Ecto neural progenitor cell (in vitro differentiated cells): ENCODE results near the gene MGAT3.
A peak's percentile ranks its signal among the peaks of the same experiment; 100 is the strongest.

Experiments
- DNase-seq: peaks from one replicate; pipeline ENCODE4 v3.0.0-alpha.2; 2018; ENCODE audit warnings: low spot score

MGAT3 gene

GRCh38 chr22:39452740-39453040, 4.1 kb upstream of the MGAT3 start:
- no peak for DNase-seq

- peak; percentile 67 for DNase-seq
Measured at GRCh38 chr22:39453765-39454378, 2.9 kb upstream of the MGAT3 start.

GRCh38 chr22:39454385-39454871, 2.4 kb upstream of the MGAT3 start:
- DNase-seq = peak; percentile 73

GRCh38 chr22:39457198-39457555, 365 bp downstream of the MGAT3 start:
- no peak for DNase-seq

GRCh38 chr22:39457556-39458443, 988 bp downstream of the MGAT3 start:
- DNase-seq = peak; percentile 62

GRCh38 chr22:39458444-39459083, 1.8 kb downstream of the MGAT3 start:
- no peak for DNase-seq

GRCh38 chr22:39459681-39460080, 2.9 kb downstream of the MGAT3 start:
- no peak for DNase-seq

- peak; percentile 63 for DNase-seq
Measured at GRCh38 chr22:39462443-39463221, 5.8 kb downstream of the MGAT3 start.

- DNase-seq = no peak
Measured at GRCh38 chr22:39463277-39463676, 6.5 kb downstream of the MGAT3 start.

GRCh38 chr22:39463931-39464390, 7.1 kb downstream of the MGAT3 start:
- DNase-seq = no peak

- no peak for DNase-seq
Measured at GRCh38 chr22:39466228-39467006, 9.6 kb downstream of the MGAT3 start.

- DNase-seq = no peak
Measured at GRCh38 chr22:39467390-39467895, 10.6 kb downstream of the MGAT3 start.

- no peak for DNase-seq
Measured at GRCh38 chr22:39468487-39469325, 11.9 kb downstream of the MGAT3 start.

GRCh38 chr22:39469326-39469680, 12.5 kb downstream of the MGAT3 start:
- no peak for DNase-seq

- DNase-seq = no peak
Measured at GRCh38 chr22:39469681-39470450, 13.1 kb downstream of the MGAT3 start.

GRCh38 chr22:39470451-39471291, 13.9 kb downstream of the MGAT3 start:
- DNase-seq = no peak

- no peak for DNase-seq
Measured at GRCh38 chr22:39471381-39472141, 14.7 kb downstream of the MGAT3 start.
